Erythroblast (primary cell): ENCODE results near the gene NUP50.

Experiments
- GATA1 ChIP-seq: IDR thresholded peaks from 2 replicates; pipeline ENCODE4 v1.6.1; 2011; ENCODE audit warnings: low read depth, mild to moderate bottlenecking, control low read depth, low read length, moderate library complexity
- POLR2A ChIP-seq: IDR thresholded peaks from 2 replicates; pipeline ENCODE4 v1.6.1; 2011; ENCODE audit warnings: mild to moderate bottlenecking, low read length

DNA sequence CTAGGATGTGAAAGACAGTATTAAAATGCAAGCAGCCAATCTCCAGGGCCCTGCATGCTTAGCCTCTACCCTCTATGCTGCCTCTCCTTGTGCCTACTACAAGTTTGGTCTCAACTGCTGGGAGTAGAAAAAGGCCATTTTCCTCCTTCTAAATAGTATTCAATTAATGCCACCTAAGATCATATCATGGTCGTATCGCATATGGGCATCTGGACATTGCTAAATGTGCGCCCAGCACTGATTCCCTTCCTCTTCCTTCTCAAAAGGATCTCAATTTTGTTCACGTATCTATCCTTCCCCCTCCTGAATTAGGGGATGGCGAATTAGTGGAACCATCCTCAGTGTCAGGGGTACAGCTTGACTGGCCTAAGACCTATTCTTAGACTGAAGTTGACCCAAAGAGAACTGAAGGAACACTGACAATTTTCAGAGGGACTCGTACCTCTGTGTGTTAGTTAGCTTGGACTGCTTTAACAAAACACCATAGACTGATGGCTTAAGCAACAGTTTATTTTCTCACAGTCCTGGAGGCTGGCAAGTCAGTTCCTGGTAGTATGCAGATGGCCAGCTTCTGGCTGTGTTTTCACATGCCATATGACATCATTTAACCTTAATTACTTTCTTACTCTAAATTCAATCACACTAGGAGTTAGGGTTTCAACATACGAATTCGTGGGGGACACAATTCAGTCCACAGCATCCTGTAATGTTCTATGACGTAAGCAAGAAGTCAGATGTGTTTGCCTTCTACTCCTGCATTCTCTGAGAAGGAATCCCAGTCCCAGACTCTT lies 8.5 kb upstream of the NUP50 start:
- TF ChIP-seq POLR2A = no peak
- no peak for TF ChIP-seq GATA1
